Trophoblast cell (in vitro differentiated cells and primary cell): ENCODE measurements around the gene TRMU.
"Not testable (repeated sequence)": the region's sequence is repeated elsewhere in the genome, so short reads cannot be mapped to it uniquely, and the experiment has no call there.

Experiments used
- DNase-seq, 2 donors: peaks; one replicate each; pipeline ENCODE4 v3.0.0-alpha.2; 2016
- H2AFZ ChIP-seq: 2 replicates; pipeline ENCODE4 v1.6.1; 2013; ENCODE audit warnings: low read length, moderate library complexity, mild to moderate bottlenecking; ENCODE audit not compliant: insufficient read depth, poor library complexity
- H2AK5ac ChIP-seq: 2 replicates; pipeline ENCODE4 v1.6.1; 2013; ENCODE audit warnings: mild to moderate bottlenecking, low read length
- H2BK120ac ChIP-seq: 2 replicates; pipeline ENCODE4 v1.6.1; 2013; ENCODE audit warnings: low read length, mild to moderate bottlenecking, moderate library complexity; ENCODE audit not compliant: insufficient read depth, poor library complexity
- H2BK12ac ChIP-seq: 2 replicates; pipeline ENCODE4 v1.6.1; 2013; ENCODE audit warnings: mild to moderate bottlenecking, low read length, moderate library complexity
- H2BK5ac ChIP-seq: 2 replicates; pipeline ENCODE4 v1.6.1; 2013; ENCODE audit warnings: low read length, low read depth, moderate library complexity, mild to moderate bottlenecking; ENCODE audit not compliant: poor library complexity
- H3K14ac ChIP-seq: 2 replicates; pipeline ENCODE4 v1.6.1; 2013; ENCODE audit warnings: mild to moderate bottlenecking, low read length
- H3K18ac ChIP-seq: 2 replicates; pipeline ENCODE4 v1.6.1; 2013; ENCODE audit warnings: mild to moderate bottlenecking, low read length
- H3K23ac ChIP-seq: 2 replicates; pipeline ENCODE4 v1.6.1; 2013; ENCODE audit warnings: low read length
- H3K27ac ChIP-seq: 2 replicates; pipeline ENCODE4 v1.5.1; 2013; ENCODE audit warnings: low read depth, mild to moderate bottlenecking, inconsistent platforms, low read length, moderate library complexity
- H3K27me3 ChIP-seq: 2 replicates; pipeline ENCODE4 v1.6.1; 2013; ENCODE audit warnings: inconsistent platforms, mild to moderate bottlenecking, low read length, moderate library complexity; ENCODE audit not compliant: insufficient read depth
- H3K36me3 ChIP-seq, 2 experiments: 1 replicate in 1 of 2; 2 replicates in 1 of 2; pipeline ENCODE4 v1.6.1; 2013; ENCODE audit warnings: low read length in 2 of 2, mild to moderate bottlenecking in 2 of 2, moderate library complexity in 1 of 2; ENCODE audit not compliant: insufficient read depth in 2 of 2, control insufficient read depth in 1 of 2
- H3K4ac ChIP-seq: 2 replicates; pipeline ENCODE4 v1.6.1; 2013; ENCODE audit warnings: low read depth, mild to moderate bottlenecking, low read length, moderate library complexity
- H3K4me1 ChIP-seq, 2 experiments: 1 replicate in 1 of 2; 2 replicates in 1 of 2; pipeline ENCODE4 v1.6.1; 2013; ENCODE audit warnings: low read length in 2 of 2, mild to moderate bottlenecking in 2 of 2, moderate library complexity in 1 of 2; ENCODE audit not compliant: insufficient read depth in 2 of 2, control insufficient read depth in 1 of 2
- H3K4me2 ChIP-seq: 2 replicates; pipeline ENCODE4 v1.6.1; 2013; ENCODE audit warnings: inconsistent platforms, mild to moderate bottlenecking, low read length, moderate library complexity
- H3K4me3 ChIP-seq: 2 replicates; pipeline ENCODE4 v1.5.1; 2013; ENCODE audit warnings: mild to moderate bottlenecking, low read depth, low read length, inconsistent platforms
- H3K79me1 ChIP-seq: one replicate; pipeline ENCODE4 v1.6.1; 2013; ENCODE audit warnings: low read length
- H3K79me2 ChIP-seq: 2 replicates; pipeline ENCODE4 v1.6.1; 2013; ENCODE audit warnings: low read length, mild to moderate bottlenecking; ENCODE audit not compliant: control insufficient read depth, insufficient read depth, poor library complexity
- H3K9ac ChIP-seq: 2 replicates; pipeline ENCODE4 v1.6.1; 2013; ENCODE audit warnings: mild to moderate bottlenecking, low read length
- H3K9me3 ChIP-seq: 2 replicates; pipeline ENCODE4 v1.6.1; 2013; ENCODE audit warnings: low read depth, mild to moderate bottlenecking, control low read depth, inconsistent platforms, low read length; ENCODE audit not compliant: insufficient read depth
- H4K12ac ChIP-seq: 2 replicates; pipeline ENCODE4 v1.6.1; 2013; ENCODE audit warnings: low read depth, mild to moderate bottlenecking, low read length, moderate library complexity
- H4K8ac ChIP-seq: 2 replicates; pipeline ENCODE4 v1.6.1; 2013; ENCODE audit warnings: low read depth, mild to moderate bottlenecking, low read length, moderate library complexity
- H4K91ac ChIP-seq: one replicate; pipeline ENCODE4 v1.6.1; 2013; ENCODE audit warnings: low read depth, mild to moderate bottlenecking, low read length, moderate library complexity
- WGBS: extraction: QIAGEN DNeasy Blood & Tissue Kit; methylation state at CpG from one replicate; pipeline ENCODE4 v1.1.7; 2013; ENCODE audit warnings: missing lambda C conversion rate; ENCODE audit not compliant: insufficient read length, insufficient coverage; ENCODE audit errors: extremely low coverage; 5-methylcytosine and 5-hydroxymethylcytosine counted together

Gene TRMU

GRCh38 chr22:46402505-46402904 lies 67.0 kb downstream of the TRMU start:
- H3K4me2 ChIP-seq, result no peak overlapping the region
- no peak overlapping the region for H3K4me3 ChIP-seq
- no peak overlapping the region for H3K23ac ChIP-seq
- WGBS, result no CpG with 5 or more reads among the region's 2 CpGs
- H3K14ac ChIP-seq, result no peak overlapping the region
- H3K4ac ChIP-seq, result no peak overlapping the region
- H4K8ac ChIP-seq, result no peak overlapping the region
- no peak overlapping the region for H2AK5ac ChIP-seq
- no peak overlapping the region for H2BK5ac ChIP-seq
- H4K12ac ChIP-seq, result no peak overlapping the region
- peaks cover 13% of the 10 kb centered on the region in 2 experiments for H3K36me3 ChIP-seq
- H3K9ac ChIP-seq, result no peak overlapping the region
- H4K91ac ChIP-seq, result no peak overlapping the region
- H2BK12ac ChIP-seq, result no peak overlapping the region
- H3K79me2 ChIP-seq, result no peaks in the 10 kb centered on the region
- no peaks in the 10 kb centered on the region for H3K9me3 ChIP-seq
- H3K27me3 ChIP-seq, result no peaks in the 10 kb centered on the region
- no peak overlapping the region for H2BK120ac ChIP-seq
- H3K27ac ChIP-seq, result no peak overlapping the region
- no peaks in the 10 kb centered on the region for H3K4me1 ChIP-seq
- no peak overlapping the region for H3K18ac ChIP-seq
- no peak overlapping the region for H2AFZ ChIP-seq
- H3K79me1 ChIP-seq, result no peaks in the 10 kb centered on the region
- no peak for DNase-seq

DNA sequence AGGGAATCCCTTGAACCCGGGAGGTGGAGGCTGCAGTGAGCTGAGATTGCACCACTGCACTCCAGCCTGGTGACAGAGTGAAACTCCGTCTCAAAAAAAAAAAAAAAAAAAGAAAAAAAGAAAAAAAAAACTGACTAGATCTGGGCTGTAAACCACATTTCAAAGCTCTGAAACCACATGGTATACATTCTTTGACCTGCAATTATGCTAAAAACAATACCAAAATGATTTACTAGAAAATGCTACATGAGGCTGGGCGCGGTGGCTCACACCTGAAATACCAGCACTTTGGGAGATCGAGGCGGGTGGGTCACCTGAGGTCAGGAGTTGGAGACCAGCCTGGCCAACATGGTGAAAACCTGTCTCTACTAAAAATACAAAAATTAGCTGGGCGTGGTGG lies 68.4 kb downstream of the TRMU start:
- H3K27ac ChIP-seq, H4K8ac ChIP-seq, H3K4ac ChIP-seq, H2BK120ac ChIP-seq, H3K27me3 ChIP-seq, H3K4me3 ChIP-seq, H3K4me1 ChIP-seq, H2AFZ ChIP-seq, H3K18ac ChIP-seq, H3K9me3 ChIP-seq, H3K4me2 ChIP-seq, H2AK5ac ChIP-seq, H3K23ac ChIP-seq, H4K91ac ChIP-seq, H3K79me1 ChIP-seq, H3K79me2 ChIP-seq, H4K12ac ChIP-seq, H3K9ac ChIP-seq, H3K14ac ChIP-seq, H2BK12ac ChIP-seq, H2BK5ac ChIP-seq, H3K36me3 ChIP-seq: not testable (repeated sequence)
- WGBS, result no CpG with 5 or more reads among the region's 7 CpGs
- peak; percentile 90 to 94 for DNase-seq

DNA sequence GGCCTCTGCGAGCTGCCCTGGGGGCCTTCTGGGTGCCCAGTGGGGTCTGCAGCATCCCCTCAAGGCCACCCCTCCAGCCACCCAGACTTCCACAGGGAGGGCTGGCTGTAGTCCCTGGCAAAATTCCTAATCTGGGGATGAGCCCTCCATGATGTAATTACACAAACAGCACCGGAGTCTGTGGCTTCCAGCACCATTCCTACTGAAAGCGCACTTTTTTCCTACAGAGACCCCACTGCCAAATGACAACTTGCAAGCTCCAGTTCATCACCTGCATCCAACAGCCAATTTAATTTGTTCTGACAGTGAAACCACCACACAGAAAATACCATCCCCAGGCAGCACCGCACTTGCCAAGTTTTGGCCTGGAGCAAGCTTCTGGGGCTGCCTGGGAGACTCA lies 70.4 kb downstream of the TRMU start:
- H3K18ac ChIP-seq, result no peak overlapping the region
- no peak overlapping the region for H3K27ac ChIP-seq
- WGBS, result no CpG with 5 or more reads among the region's 4 CpGs
- no peak overlapping the region for H3K4ac ChIP-seq
- no peak overlapping the region for H3K9ac ChIP-seq
- H2AK5ac ChIP-seq, result no peak overlapping the region
- no peak overlapping the region for H2BK120ac ChIP-seq
- H2BK5ac ChIP-seq, result no peak overlapping the region
- no peak for DNase-seq
- no peak overlapping the region for H4K12ac ChIP-seq
- H3K4me3 ChIP-seq, result no peak overlapping the region
- H4K8ac ChIP-seq, result no peak overlapping the region
- no peak overlapping the region for H3K4me2 ChIP-seq
- no peaks in the 10 kb centered on the region for H3K79me2 ChIP-seq
- H3K4me1 ChIP-seq, result no peaks in the 10 kb centered on the region
- no peak overlapping the region for H4K91ac ChIP-seq
- H3K79me1 ChIP-seq, result no peaks in the 10 kb centered on the region
- H3K14ac ChIP-seq, result no peak overlapping the region
- peaks cover 9 to 11% of the 10 kb centered on the region in 2 experiments for H3K36me3 ChIP-seq
- H3K9me3 ChIP-seq, result no peaks in the 10 kb centered on the region
- no peak overlapping the region for H2BK12ac ChIP-seq
- no peak overlapping the region for H2AFZ ChIP-seq
- H3K23ac ChIP-seq, result no peak overlapping the region
- H3K27me3 ChIP-seq, result no peaks in the 10 kb centered on the region

DNA sequence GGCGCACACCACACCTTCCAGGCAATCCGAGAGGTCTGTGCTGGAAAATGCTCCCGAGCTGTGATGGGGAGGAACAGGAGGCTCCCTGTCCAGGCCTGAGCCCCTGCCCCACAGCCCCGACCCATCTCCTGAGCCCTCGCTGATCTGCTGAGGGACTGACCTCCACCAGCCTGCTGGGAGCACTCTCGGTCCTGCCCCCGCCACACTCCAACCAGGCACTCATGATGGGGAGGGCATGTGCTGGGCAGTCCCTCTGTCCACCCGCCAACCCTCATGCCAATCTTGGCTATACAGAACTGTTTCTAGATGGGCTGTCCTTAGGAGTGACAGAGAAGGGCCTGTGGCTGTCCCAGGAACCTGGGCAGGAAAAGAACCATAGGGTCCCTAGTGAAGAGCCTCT lies 70.8 kb downstream of the TRMU start:
- Histone ChIP-seq H2AFZ (no peak overlapping the region), H2BK5ac (no peak overlapping the region), H2BK120ac (no peak overlapping the region), H3K79me1 (no peaks in the 10 kb centered on the region), H3K27me3 (no peaks in the 10 kb centered on the region), H2AK5ac (no peak overlapping the region), H3K4me2 (no peak overlapping the region), H4K12ac (no peak overlapping the region), H3K18ac (no peak overlapping the region), H3K4me3 (no peak overlapping the region), H4K91ac (no peak overlapping the region), H3K79me2 (no peaks in the 10 kb centered on the region), H3K27ac (no peak overlapping the region), H4K8ac (no peak overlapping the region), H3K4ac (no peak overlapping the region), H3K4me1 (no peaks in the 10 kb centered on the region), H3K36me3 (peaks cover 9 to 11% of the 10 kb centered on the region in 2 experiments), H3K23ac (no peak overlapping the region), H3K9me3 (no peaks in the 10 kb centered on the region), H2BK12ac (no peak overlapping the region), H3K9ac (no peak overlapping the region), H3K14ac (no peak overlapping the region)
- no peak for DNase-seq
- no CpG with 5 or more reads among the region's 8 CpGs for WGBS
